CMK (cell line): ENCODE results near the gene RIN3.

Experiments used
- DNase-seq: peaks from one replicate; pipeline ENCODE4 v3.0.0-alpha.2; 2010; ENCODE audit warnings: low read depth

Gene RIN3

DNA sequence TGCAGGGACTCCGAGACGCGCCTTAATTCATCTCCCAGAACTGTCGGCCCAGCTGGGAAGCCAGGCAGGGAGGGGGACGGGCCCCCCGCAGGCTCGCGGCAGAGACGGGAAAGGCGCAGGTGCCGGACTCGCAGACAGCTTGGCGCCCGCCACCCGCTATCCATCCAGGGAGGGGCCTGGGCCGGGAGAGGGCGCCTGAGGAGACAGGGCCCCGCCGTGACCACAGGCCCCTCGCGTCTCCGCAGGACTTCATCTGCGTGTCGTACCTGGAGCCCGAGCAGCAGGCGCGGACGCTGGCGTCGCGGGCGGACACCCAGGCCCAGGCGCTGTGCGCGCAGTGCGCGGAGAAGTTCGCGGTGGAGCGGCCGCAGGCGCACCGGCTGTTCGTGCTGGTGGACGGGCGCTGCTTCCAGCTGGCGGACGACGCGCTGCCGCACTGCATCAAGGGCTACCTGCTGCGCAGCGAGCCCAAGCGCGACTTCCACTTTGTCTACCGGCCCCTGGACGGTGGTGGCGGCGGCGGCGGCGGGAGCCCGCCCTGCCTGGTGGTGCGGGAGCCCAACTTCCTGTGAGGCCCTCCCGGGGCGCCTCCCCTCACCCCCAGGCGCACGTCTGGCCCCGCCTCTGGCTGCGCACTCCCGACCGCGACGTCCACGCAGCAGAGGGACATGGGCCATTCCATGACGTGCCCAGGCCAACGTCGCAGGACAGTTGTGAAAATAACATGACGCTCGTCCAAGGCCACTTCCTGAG, 174.3 kb downstream of the RIN3 start:
- no peak for DNase-seq

DNA sequence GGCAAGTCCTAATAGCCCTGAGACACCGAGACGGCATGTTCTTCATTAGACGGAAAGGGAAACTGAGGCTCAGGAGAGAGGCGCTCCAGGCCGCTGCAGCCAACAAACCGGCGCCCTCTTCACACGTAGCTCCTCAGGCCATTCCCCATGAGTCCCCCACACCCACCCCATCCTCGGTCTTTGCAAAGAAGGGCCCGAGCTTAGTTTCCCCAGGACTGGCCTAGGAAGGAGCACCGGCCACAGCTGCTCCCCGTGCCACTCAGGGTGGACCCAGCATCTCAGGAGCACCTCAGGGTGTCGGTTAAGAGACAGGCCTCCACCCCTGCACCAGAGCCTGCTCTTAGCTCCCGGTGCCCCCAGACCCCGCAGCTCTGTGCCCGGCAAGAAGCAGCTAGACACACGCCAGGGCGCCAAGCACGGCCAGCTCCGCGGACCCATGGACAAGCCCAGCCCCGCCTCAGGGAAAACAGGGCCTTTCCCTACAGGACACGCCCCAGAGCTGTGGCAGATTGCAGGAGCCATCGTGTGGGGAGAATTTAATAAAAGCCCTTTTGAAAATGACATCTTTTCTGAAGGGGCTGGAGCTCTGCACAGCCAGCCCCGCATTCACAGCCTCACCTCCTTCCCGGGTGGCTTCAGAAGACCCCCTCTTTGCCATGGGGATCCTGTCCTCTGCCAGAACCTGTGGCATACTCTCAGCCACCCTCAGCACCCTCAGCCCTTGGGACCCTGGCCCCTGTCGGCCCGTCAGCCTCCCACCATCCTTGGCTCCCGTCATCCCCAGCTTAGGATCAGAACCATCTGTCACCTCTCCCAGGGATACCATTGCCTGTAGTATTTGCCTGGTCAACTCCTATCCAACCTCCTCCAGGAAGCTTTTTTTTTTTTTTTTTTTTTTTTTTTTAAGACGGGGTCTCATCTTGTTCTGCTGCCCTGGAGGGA, 175.1 kb downstream of the RIN3 start:
- DNase-seq, result no peak

GRCh38 chr14:92690171-92691011, 176.8 kb downstream of the RIN3 start:
- DNase-seq, result no peak

DNA sequence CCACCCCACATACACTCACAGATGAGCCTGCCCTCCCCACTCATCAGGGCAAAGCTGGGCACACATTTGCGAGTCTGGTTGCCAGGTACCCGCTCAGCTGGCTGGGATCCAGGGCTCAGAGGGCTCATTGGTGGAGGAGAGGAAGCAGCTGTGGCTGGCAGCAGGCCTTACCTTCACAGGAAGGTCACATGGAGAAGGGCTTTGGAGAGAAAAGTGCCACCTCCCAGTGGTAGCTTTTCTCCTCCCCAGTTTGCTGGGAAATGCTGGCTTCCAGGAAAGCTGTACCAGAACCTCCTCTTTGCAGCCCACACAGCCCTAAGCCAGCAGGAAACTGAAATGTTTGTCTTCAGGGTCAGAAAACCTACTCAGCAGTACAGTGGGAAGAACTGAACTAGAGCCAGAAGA, 179.2 kb downstream of the RIN3 start:
- no peak for DNase-seq

DNA sequence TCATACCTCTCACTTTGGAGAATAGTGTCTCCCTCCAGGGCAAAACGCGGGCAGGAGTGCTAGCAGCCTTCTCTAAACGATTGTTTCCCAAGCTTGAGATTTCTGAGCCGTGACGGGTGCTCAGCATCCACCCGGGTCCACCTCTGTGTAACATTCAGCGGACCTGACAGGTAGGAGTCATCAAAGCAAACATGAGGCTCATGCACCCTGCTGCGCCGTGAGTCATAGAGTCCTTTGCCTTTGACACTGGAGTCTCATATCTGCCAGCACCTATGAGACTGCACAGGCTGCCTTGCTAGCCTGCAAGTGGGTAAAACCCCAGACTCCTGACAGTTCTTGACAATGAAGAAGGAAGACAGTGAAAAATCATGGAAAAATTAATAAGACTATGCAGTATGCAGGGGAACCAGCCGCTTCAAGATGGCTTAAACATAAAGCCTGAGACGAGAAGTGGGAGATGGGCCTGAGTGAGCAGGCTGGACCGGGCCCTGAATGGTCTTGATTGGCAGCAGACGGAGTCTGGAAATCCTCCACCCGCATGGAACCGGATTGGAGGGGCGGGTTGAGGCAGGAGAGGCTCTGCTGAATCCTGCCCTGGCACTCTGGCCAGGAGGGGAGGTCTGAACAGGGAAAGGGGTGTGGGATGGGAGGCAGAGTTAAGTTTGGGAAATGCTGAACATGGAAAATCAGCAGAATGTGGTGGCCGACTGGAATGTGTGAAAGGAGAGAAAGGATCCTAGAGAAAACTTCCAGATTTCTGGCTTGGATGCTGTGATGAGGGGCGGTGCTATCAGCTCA, 180.6 kb downstream of the RIN3 start:
- DNase-seq, result no peak

DNA sequence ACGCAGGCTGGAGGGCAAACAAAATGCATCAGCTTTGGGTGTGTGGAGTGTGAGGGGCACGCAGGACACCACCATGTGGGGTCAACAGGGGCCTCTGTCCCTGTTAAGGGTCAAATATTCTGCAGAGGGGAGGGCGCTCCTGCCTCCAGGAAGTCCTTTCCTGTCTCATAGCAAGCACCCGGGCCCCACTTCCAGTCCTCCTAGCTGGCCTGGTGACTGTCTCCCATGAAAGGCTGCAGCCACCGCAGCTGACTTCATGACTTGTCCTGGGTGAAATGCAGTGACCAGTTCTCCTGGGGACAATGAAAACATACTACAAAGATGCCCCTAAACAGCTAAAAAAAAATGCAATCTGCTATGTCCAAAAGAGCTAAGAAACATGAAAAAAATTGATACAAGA, 181.2 kb downstream of the RIN3 start:
- no peak for DNase-seq

- no peak for DNase-seq
Measured at GRCh38 chr14:92695562-92695961, 182.0 kb downstream of the RIN3 start.

- no peak for DNase-seq
Measured at GRCh38 chr14:92696366-92696765, 182.8 kb downstream of the RIN3 start.

- DNase-seq, result no peak
Measured at GRCh38 chr14:92698393-92698792, 184.8 kb downstream of the RIN3 start.

DNA sequence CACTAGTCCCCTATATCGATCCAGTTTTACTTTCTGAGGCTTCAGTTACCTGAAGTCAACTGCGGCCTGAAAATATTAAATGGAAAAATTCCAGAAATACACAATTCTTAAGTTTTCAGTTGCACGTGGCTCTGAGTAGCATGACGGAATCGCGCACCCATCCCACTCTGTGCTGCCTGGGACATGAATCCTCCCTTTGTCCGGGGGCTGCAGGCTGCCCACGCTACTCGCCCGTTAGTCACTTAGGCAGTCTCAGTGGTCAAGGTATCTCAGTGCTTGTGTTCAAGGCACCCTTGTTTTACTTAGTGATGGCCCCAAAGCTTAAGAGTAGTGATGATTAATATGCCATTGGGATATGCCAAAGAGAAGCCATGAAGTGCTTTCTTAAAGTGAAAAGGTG, 188.2 kb downstream of the RIN3 start:
- DNase-seq, result no peak

GRCh38 chr14:92702441-92702918, 188.9 kb downstream of the RIN3 start:
- DNase-seq, result peak; percentile 78

- DNase-seq, result no peak
Measured at GRCh38 chr14:92703516-92703915, 189.9 kb downstream of the RIN3 start.

DNA sequence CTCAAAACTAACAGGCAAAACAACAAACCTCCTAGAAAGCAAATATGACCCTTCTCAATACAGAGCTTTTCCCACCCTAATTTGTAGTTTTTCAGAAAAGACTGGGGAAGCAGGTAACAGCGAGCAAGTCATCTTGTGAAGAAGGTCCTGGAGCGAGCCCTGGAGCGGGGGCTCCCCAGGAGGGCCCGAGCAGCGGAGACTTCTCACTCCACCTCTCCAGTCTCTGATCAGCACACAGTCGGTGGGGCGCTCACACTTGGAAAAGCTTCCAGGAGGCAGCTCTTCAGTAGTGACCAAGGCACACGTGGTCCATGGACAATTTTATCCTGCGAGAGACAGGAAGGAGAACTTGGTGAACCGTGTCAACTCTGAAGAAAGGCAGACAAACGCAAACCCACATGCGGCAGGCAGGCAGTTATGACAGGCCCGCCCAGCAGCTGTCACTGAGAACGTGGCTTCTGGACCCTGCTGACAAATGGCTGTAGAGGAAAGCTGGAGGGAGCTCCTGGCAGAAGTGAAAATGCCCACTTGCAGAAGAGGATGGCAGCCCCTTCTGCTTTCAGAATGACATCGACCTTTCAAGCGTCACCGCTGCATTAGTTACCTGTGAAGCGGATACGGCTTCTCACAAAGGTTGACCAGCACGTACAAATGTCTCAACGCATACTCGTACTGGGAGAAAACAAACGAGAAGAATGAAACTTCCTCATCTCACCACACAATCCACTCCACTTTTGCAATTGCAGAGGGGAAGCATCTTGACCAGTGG, 190.6 kb downstream of the RIN3 start:
- no peak for DNase-seq

- DNase-seq, result no peak
Measured at GRCh38 chr14:92704821-92705220, 191.2 kb downstream of the RIN3 start.

DNA sequence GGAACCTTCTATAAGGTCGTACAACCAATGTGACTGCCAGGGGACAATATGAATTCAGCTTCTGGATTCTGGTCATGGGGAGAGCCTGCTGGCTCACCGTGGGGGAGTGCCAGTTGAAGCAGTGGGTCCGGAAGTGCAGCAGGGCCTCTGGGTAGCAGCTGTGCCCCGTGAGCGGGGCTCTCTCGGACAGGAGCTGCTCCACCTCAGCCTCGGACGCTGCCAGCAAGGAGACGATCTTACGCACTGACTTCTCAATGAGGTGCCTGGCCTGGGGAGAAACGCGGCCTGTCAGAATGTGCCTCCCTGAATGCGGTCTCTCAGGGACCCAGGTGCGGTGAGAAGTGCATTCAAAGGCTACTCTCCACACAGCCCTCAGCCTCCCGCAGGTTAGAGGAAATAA, 192.8 kb downstream of the RIN3 start:
- no peak for DNase-seq

DNA sequence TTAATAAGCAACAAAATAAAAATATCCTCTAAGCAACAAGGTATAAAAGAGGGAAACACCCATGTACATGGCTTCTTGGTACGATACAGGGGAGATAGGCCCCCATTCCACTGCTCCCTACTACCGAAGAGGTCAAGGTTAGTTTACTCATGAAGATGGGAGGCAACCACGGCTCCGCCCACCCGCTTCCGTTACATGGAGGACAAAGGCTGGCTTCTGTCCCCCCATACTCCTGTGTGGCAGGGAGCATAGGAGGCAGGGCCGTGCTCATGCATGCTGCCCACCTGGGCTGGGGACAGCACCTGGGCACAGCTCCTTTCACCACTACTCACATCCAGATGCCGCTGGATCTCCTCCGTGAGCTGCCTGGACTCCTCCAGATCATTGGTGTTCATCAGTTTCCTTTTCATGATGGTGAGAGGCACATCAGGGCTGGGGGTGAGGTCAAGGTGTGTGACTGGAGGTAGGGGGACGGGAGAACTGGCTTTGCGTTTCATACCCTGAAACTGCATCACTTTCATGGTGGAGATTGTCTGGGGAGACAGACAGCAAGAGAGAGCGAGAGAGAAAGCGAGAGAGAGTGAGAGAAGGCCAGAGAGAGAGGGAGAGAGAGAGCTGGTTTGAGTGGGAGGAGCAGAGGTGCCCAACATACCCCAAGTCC, 195.9 kb downstream of the RIN3 start:
- no peak for DNase-seq

DNA sequence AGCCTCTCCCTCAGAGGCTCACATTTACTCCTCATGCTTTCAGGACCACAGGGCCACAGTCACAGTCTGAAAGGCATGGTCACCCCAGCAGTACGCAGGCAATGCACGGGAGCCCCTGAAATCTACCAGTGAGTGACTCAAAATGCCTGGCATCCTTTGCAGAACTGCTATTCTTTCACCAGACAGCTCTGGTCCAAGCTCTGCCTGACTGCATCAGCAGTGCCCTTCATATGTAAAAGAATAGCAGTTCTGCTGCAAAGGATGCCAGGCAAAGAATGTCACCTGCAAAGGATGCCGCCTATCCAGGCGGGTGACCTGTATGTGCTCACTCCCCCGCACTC, 196.4 kb downstream of the RIN3 start:
- no peak for DNase-seq

- DNase-seq, result no peak
Measured at GRCh38 chr14:92711976-92712653, 198.5 kb downstream of the RIN3 start.

- no peak for DNase-seq
Measured at GRCh38 chr14:92712654-92713051, 199.1 kb downstream of the RIN3 start.
